Osteocyte (in vitro differentiated cells): ENCODE measurements around the gene ABHD16B. TPM values are rescaled to one million over a fixed set of nuclear protein-coding genes. Genes with fewer than 3 reads are reported as not detected.

ENCODE experiments used
- DNase-seq: peaks from one replicate; pipeline ENCODE4 v3.0.0; 2021; ENCODE audit warnings: mixed read lengths; ENCODE audit not compliant: unreplicated experiment; ENCODE audit errors: extremely low spot score
- H3K27ac Mint-ChIP-seq: one replicate; pipeline ENCODE4 v1.8.0; 2021; ENCODE audit warnings: mild to moderate bottlenecking, mixed read lengths; ENCODE audit not compliant: unreplicated experiment
- H3K27me3 Mint-ChIP-seq: one replicate; pipeline ENCODE4 v1.8.0; 2021; ENCODE audit warnings: mixed read lengths; ENCODE audit not compliant: unreplicated experiment
- H3K36me3 Mint-ChIP-seq: one replicate; pipeline ENCODE4 v1.8.0; 2021; ENCODE audit warnings: mixed read lengths; ENCODE audit not compliant: unreplicated experiment
- H3K4me1 Mint-ChIP-seq: one replicate; pipeline ENCODE4 v1.8.0; 2021; ENCODE audit warnings: mixed read lengths; ENCODE audit not compliant: unreplicated experiment
- H3K4me3 Mint-ChIP-seq: one replicate; pipeline ENCODE4 v1.8.0; 2021; ENCODE audit warnings: mild to moderate bottlenecking, moderate library complexity, mixed read lengths; ENCODE audit not compliant: unreplicated experiment
- H3K9me3 Mint-ChIP-seq: one replicate; pipeline ENCODE4 v1.8.0; 2021; ENCODE audit warnings: mixed read lengths; ENCODE audit not compliant: unreplicated experiment
- total RNA-seq: library from RNA; stranded (reverse); gene quantifications from 2 replicates; pipeline ENCODE4 v1.2.1, GENCODE V29; 2021
- TF ChIP-seq, protein P1 (sequence below): fragments of 200-600 bp; sonication (generic); IDR thresholded peaks from 2 replicates; pipeline ENCODE4 v1.5.0; 2021; ENCODE audit warnings: antibody characterized with exemption, mild to moderate bottlenecking, moderate library complexity

The ABHD16B gene
- total RNA-seq, 1 donor from 2014 or later, result not detected

DNA sequence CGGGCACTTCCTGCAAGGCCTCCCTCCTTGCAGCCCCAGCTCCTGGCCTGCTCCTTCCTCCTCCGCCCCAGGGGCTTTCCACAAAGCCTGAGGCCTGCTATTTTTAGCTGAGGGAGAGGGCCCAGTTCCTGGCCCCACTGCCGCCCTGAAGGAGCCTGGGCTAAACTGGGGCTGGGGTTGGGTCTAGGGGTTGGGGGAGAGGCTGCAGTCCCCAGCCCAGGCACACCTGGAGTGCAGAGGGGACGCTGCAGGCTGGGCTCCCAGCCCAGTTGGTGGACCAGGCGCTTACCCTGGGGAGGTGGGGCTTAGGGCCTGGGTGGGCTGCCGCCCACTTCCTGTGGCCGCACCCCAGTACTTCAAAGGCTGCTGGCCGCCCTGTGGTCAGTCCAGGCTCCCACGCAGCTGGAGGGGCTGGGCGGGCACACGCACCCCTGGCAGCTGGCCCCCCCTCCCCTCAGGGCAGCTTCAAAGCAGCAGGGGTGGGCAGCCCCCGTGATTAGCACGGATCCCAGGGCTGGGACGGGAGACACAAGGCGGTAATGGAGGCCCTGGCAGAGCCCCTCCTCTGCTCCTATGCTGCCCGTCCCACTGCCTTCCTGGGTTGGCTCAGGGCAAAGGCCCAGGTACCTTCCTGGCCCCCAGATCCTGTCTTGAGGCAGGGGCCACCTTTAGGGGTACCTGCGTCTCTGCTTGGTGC lies 7.1 kb upstream of the ABHD16B start:
- TF ChIP-seq, protein P1, sequence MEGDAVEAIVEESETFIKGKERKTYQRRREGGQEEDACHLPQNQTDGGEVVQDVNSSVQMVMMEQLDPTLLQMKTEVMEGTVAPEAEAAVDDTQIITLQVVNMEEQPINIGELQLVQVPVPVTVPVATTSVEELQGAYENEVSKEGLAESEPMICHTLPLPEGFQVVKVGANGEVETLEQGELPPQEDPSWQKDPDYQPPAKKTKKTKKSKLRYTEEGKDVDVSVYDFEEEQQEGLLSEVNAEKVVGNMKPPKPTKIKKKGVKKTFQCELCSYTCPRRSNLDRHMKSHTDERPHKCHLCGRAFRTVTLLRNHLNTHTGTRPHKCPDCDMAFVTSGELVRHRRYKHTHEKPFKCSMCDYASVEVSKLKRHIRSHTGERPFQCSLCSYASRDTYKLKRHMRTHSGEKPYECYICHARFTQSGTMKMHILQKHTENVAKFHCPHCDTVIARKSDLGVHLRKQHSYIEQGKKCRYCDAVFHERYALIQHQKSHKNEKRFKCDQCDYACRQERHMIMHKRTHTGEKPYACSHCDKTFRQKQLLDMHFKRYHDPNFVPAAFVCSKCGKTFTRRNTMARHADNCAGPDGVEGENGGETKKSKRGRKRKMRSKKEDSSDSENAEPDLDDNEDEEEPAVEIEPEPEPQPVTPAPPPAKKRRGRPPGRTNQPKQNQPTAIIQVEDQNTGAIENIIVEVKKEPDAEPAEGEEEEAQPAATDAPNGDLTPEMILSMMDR, result no peak
- no peaks in the 10 kb centered on the region for H3K9me3 Mint-ChIP-seq
- DNase-seq, result no peak
- H3K4me3 Mint-ChIP-seq, result no peak overlapping the region
- H3K27ac Mint-ChIP-seq, result no peak overlapping the region
- H3K36me3 Mint-ChIP-seq, result no peaks in the 10 kb centered on the region
- H3K27me3 Mint-ChIP-seq, result no peaks in the 10 kb centered on the region
- H3K4me1 Mint-ChIP-seq, result peaks cover 42% of the 10 kb centered on the region

DNA sequence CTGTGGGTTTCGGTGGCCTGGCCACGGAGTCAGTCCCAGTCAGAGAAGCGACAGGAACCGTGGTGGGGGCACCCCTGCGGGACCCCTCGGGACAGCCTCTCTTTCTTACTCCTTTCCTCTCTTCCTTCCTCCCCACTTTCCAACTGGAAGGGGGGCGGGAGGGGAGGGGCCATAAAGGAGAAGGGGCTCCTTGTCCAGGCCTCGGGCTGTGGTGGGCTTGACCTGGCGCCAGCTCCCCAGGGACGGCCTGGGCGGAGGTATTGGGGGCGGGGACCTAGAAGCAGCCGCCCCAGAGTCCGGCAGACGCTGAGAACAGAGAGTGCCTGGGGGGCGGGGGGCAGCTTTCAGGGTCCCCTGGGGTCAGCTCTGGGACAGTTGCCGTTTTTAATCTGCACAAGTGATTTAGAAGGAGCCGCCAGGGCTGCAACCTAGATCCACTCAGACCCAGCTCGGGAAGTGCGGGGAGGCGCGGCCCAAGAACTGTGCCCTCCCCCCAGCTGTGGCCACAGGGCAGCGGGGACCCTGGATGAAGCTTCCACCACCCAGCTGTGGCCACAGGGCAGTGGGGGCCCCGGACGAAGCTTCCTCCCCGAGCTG lies 6.4 kb upstream of the ABHD16B start:
- DNase-seq, result no peak
- H3K27ac Mint-ChIP-seq, result no peak overlapping the region
- no peaks in the 10 kb centered on the region for H3K27me3 Mint-ChIP-seq
- no peaks in the 10 kb centered on the region for H3K9me3 Mint-ChIP-seq
- H3K4me3 Mint-ChIP-seq, result no peak overlapping the region
- peaks cover 48% of the 10 kb centered on the region for H3K4me1 Mint-ChIP-seq
- no peaks in the 10 kb centered on the region for H3K36me3 Mint-ChIP-seq
- TF ChIP-seq, protein P1, result no peak

DNA sequence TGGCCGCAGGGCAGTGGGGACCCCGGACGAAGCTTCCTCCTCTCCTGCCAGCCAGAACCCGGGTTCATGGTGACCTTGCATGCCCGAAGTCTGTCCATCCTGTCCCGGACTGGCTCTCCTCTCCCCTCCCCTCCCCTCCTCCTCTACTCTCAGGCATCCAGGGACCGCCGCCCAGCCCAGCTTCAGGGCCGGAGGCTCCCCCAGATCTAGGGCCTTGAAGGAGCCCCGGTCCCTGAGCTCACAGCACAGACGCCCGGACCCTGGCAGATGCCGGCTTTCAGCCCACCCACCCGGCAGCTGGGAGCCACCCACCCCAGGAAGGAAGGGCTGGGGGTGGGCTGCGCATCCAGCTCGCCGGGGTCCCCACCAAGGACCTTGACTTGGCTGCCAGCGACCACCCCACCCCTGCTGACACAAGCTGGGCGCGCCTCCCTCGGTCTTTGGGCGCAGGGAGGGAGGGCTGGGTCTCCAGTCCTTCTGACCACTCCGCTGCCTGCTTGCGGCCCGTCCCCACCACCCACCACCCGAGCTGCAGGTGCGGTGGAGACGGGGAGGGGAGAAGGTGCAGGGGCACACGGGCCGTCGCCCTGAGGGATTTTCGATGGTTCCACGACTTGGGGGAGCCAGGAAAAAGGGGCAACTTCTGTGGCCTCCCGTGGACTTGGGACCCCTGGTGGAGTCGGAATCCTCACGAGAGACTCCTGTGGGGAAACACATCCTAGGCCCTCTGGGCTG lies 5.8 kb upstream of the ABHD16B start:
- peaks cover 48% of the 10 kb centered on the region for H3K4me1 Mint-ChIP-seq
- H3K27ac Mint-ChIP-seq, result no peak overlapping the region
- DNase-seq, result no peak
- H3K9me3 Mint-ChIP-seq, result no peaks in the 10 kb centered on the region
- no peak overlapping the region for H3K4me3 Mint-ChIP-seq
- H3K36me3 Mint-ChIP-seq, result no peaks in the 10 kb centered on the region
- no peaks in the 10 kb centered on the region for H3K27me3 Mint-ChIP-seq
- TF ChIP-seq, protein P1, result no peak

DNA sequence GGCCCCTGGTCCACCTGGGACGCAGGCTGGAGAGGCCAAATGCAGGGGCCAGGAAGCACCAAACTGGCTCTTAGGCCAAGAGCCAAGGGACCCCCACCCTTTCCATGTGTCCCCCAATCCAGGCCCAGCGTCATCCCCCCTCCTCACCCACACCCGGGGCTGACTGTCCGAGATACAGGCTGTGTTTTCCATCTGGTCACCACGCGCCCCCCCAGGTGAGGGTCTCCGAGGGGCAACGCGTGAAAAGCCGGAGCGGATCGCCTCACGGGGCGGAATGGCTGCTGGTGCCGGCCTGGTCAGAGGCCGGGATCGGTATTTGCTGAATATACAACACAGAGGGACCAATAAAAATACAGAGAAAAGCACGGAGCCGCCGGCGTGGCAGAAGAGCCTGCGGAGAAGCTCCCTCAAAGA lies 5.2 kb upstream of the ABHD16B start:
- DNase-seq, result no peak
- H3K4me3 Mint-ChIP-seq, result no peak overlapping the region
- no peaks in the 10 kb centered on the region for H3K36me3 Mint-ChIP-seq
- H3K27me3 Mint-ChIP-seq, result no peaks in the 10 kb centered on the region
- no peaks in the 10 kb centered on the region for H3K9me3 Mint-ChIP-seq
- H3K4me1 Mint-ChIP-seq, result peaks cover 48% of the 10 kb centered on the region
- no peak overlapping the region for H3K27ac Mint-ChIP-seq
- TF ChIP-seq, protein P1, result no peak
